A549 (cell line): Measurements from ENCODE around the gene TNRC6B. TPM values are rescaled to one million over a fixed set of nuclear protein-coding genes. Genes with fewer than 3 reads are reported as not detected.

ENCODE experiments used
- ATAC-seq, 2 experiments: fragments of 200-7000 bp in 1 of 2; fragments of >200 bp in 1 of 2; cut with Nextera tagmentation in 1 of 2; cut with Tn5 transposase in 1 of 2; 3 replicates each; pipeline versions ENCODE4 v1.8.0 to v1.9.1; 2018 to 2020; ENCODE audit warnings: mild to moderate bottlenecking in 1 of 2, moderate library complexity in 1 of 2
- CTCF ChIA-PET: fragments of 300-600 bp; sonication (Branson Sonifier 250); formaldehyde crosslinking; extraction: SDS; loops from one replicate; lab custom pipeline; 2021; ENCODE audit warnings: antibody characterized with exemption, inconsistent platforms; lab: Yijun Ruan, JAX
- POLR2A ChIA-PET: fragments of 350-600 bp; formaldehyde crosslinking; extraction: SDS; loops from one replicate; lab custom pipeline; 2021; ENCODE audit warnings: antibody characterized with exemption, inconsistent platforms; lab: Yijun Ruan, JAX
- DNase-seq, 2 experiments: peaks; one replicate each; pipeline versions ENCODE4 v3.0.0 to v3.0.0-alpha.2; 2011 to 2016; ENCODE audit warnings: low read depth in 1 of 2, low spot score in 1 of 2
- FAIRE-seq: peaks from 2 replicates; lab custom pipeline; 2011; peaks lifted over from hg19 to GRCh38; lab: Jason Lieb, UNC
- H3K27ac ChIP-seq, 2 experiments: fragments of >200 bp; sonication (Bioruptor Twin); formaldehyde crosslinking; 3 replicates each; pipeline ENCODE4 v1.5.1; 2016 to 2017
- H3K4me1 ChIP-seq: fragments of >200 bp; sonication (Bioruptor Twin); formaldehyde crosslinking; 3 replicates; pipeline ENCODE4 v1.6.1; 2016
- H3K4me2 ChIP-seq: fragments of >200 bp; sonication (Bioruptor Twin); formaldehyde crosslinking; 3 replicates; pipeline ENCODE4 v1.6.1; 2016
- H3K4me3 ChIP-seq: fragments of >200 bp; sonication (Bioruptor Twin); formaldehyde crosslinking; 3 replicates; pipeline ENCODE4 v1.5.1; 2016
- H3K9me3 ChIP-seq: fragments of >200 bp; sonication (Bioruptor Twin); formaldehyde crosslinking; 3 replicates; pipeline ENCODE4 v1.6.1; 2016
- ATOH8 ChIP-seq: fragments of 250-450 bp; sonication (Bioruptor Pico); IDR thresholded peaks from 2 replicates; pipeline ENCODE4 v1.5.0; 2020; ENCODE audit warnings: low read depth, mild to moderate bottlenecking, moderate library complexity
- BHLHE40 ChIP-seq: IDR thresholded peaks from 2 replicates; pipeline ENCODE4 v1.6.1; 2012; ENCODE audit warnings: low read depth, low read length, inconsistent platforms
- CEBPB ChIP-seq, 2 experiments: fragments of >200 bp in 1 of 2; sonication (Bioruptor Twin) in 1 of 2; formaldehyde crosslinking in 1 of 2; IDR thresholded peaks; 2 replicates each; pipeline ENCODE4 v1.6.1; 2012 to 2016
- CHD2 ChIP-seq: fragments of 150-350 bp; IDR thresholded peaks from 2 replicates; pipeline ENCODE4 v1.6.1; 2014; ENCODE audit warnings: low read length; ENCODE audit not compliant: partially characterized antibody
- CHD4 ChIP-seq: fragments of 200-600 bp; sonication (generic); IDR thresholded peaks from 2 replicates; pipeline ENCODE4 v1.6.1; 2016; ENCODE audit warnings: antibody characterized with exemption, mild to moderate bottlenecking, borderline replicate concordance
- CTCF ChIP-seq: fragments of >200 bp; sonication (Bioruptor Twin); formaldehyde crosslinking; IDR thresholded peaks from 3 replicates; pipeline ENCODE4 v1.5.1; 2016
- EP300 ChIP-seq, 2 experiments: fragments of >200 bp; sonication (Bioruptor Twin); formaldehyde crosslinking; IDR thresholded peaks; 2 replicates in 1 of 2; 3 replicates in 1 of 2; pipeline ENCODE4 v1.6.1; 2016 to 2017
- FOXS1 ChIP-seq: fragments of 250-450 bp; sonication (Bioruptor Pico); IDR thresholded peaks from 2 replicates; pipeline ENCODE4 v1.5.0; 2020; ENCODE audit warnings: mild to moderate bottlenecking, moderate library complexity
- GATA3 ChIP-seq: IDR thresholded peaks from 2 replicates; pipeline ENCODE4 v1.6.1; 2012; ENCODE audit warnings: borderline replicate concordance
- HOXA7 ChIP-seq: fragments of 250-450 bp; sonication (Bioruptor Pico); IDR thresholded peaks from 2 replicates; pipeline ENCODE4 v1.5.0; 2020; ENCODE audit warnings: mild to moderate bottlenecking, moderate library complexity
- HOXB13 ChIP-seq: fragments of 250-450 bp; sonication (Bioruptor Pico); IDR thresholded peaks from 2 replicates; pipeline ENCODE4 v1.5.0; 2020; ENCODE audit warnings: low read depth, mild to moderate bottlenecking, moderate library complexity
- KDM1A ChIP-seq: fragments of 200-600 bp; sonication (generic); IDR thresholded peaks from 2 replicates; pipeline ENCODE4 v1.6.1; 2016; ENCODE audit warnings: low read depth, mild to moderate bottlenecking
- MAFK ChIP-seq: fragments of 450-650 bp; IDR thresholded peaks from 2 replicates; pipeline ENCODE4 v1.6.1; 2014; ENCODE audit not compliant: partially characterized antibody
- MAZ ChIP-seq: fragments of 150-350 bp; IDR thresholded peaks from 2 replicates; pipeline ENCODE4 v1.6.1; 2014; ENCODE audit warnings: antibody characterized with exemption, low read depth, low read length, borderline replicate concordance
- NPAS2 ChIP-seq: fragments of 250-450 bp; sonication (Bioruptor Pico); IDR thresholded peaks from 2 replicates; pipeline ENCODE4 v1.8.0; 2022; ENCODE audit warnings: mild to moderate bottlenecking, moderate library complexity, borderline replicate concordance
- RFX5 ChIP-seq: fragments of 450-650 bp; IDR thresholded peaks from 2 replicates; pipeline ENCODE4 v1.7.1; 2014; ENCODE audit warnings: antibody characterized with exemption, mild to moderate bottlenecking, moderate library complexity
- RNF2 ChIP-seq: fragments of 200-600 bp; sonication (generic); IDR thresholded peaks from 2 replicates; pipeline ENCODE4 v1.6.1; 2016; ENCODE audit warnings: low read depth, mild to moderate bottlenecking, antibody characterized with exemption, moderate library complexity, borderline replicate concordance
- ZC3H11A ChIP-seq: fragments of 450-650 bp; IDR thresholded peaks from 2 replicates; pipeline ENCODE4 v1.6.1; 2014; ENCODE audit warnings: antibody characterized with exemption, mild to moderate bottlenecking
- ZFP36 ChIP-seq: fragments of 450-650 bp; IDR thresholded peaks from 2 replicates; pipeline ENCODE4 v1.6.1; 2014; ENCODE audit warnings: borderline replicate concordance; ENCODE audit not compliant: partially characterized antibody
- ZNF302 ChIP-seq: fragments of 250-450 bp; sonication (Bioruptor Pico); IDR thresholded peaks from 2 replicates; pipeline ENCODE4 v1.9.0; 2021; ENCODE audit warnings: inconsistent platforms, mild to moderate bottlenecking, moderate library complexity
- ZSCAN20 ChIP-seq: fragments of 250-450 bp; sonication (Bioruptor Pico); IDR thresholded peaks from 2 replicates; pipeline ENCODE4 v1.8.0; 2022; ENCODE audit warnings: mild to moderate bottlenecking, moderate library complexity
- WGBS: methylation state at CpG from one replicate; pipeline ENCODE4 v1.1.6; 2017; ENCODE audit errors: missing lambda C conversion rate; 5-methylcytosine and 5-hydroxymethylcytosine counted together
- polyA plus RNA-seq, 4 experiments: library from polyadenylated mRNA; depleted of rRNA in 3 of 4; stranded (reverse); fragments of >200 nt; fragmentation: RNase III in 1 of 4; extraction: RNeasy Plus Mini Kit Qiagen cat#74134 plus additional on column Dnase treatment in 1 of 4; gene quantifications; 2 replicates in 3 of 4; 3 replicates in 1 of 4; pipeline ENCODE4 v1.2.3, GENCODE V29; 2011 to 2017
- TF ChIP-seq, protein P1 (sequence below): IDR thresholded peaks from 2 replicates; pipeline ENCODE4 v1.6.1; 2012; ENCODE audit warnings: low read depth, borderline replicate concordance

The TNRC6B gene
- polyA plus RNA-seq, 2 of the 4 experiments (the other 2 are of a cell fraction): 4.9 to 5.0 TPM

- H3K4me2 ChIP-seq: no peak overlapping the region
- CTCF ChIA-PET: no interaction called here
- no peak for FAIRE-seq
- no peak overlapping the region for H3K4me3 ChIP-seq
- DNase-seq: no peak
- TF ChIP-seq MAFK (no peak), GATA3 (no peak), ZFP36 (no peak), ZC3H11A (no peak), CHD2 (no peak), CEBPB (IDR thresholded peaks at IDR 0.05) (no peak), FOXS1 (CRISPR knock-in tag) (no peak), MAZ (no peak)
- TF ChIP-seq, protein P1, sequence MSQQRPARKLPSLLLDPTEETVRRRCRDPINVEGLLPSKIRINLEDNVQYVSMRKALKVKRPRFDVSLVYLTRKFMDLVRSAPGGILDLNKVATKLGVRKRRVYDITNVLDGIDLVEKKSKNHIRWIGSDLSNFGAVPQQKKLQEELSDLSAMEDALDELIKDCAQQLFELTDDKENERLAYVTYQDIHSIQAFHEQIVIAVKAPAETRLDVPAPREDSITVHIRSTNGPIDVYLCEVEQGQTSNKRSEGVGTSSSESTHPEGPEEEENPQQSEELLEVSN: no peak
- TF ChIP-seq, all 56 proteins: peak for 0
- peaks cover 16% of the 10 kb centered on the region for H3K4me1 ChIP-seq
- no peak for ATAC-seq
- 94% methylated on average over 3 of the region's 3 CpGs for WGBS
- POLR2A ChIA-PET: no interaction called here
- H3K27ac ChIP-seq: no peak overlapping the region
- no peaks in the 10 kb centered on the region for H3K9me3 ChIP-seq
Observed at GRCh38 chr22:40244586-40244985, 66.9 kb downstream of the TNRC6B start.

DNA sequence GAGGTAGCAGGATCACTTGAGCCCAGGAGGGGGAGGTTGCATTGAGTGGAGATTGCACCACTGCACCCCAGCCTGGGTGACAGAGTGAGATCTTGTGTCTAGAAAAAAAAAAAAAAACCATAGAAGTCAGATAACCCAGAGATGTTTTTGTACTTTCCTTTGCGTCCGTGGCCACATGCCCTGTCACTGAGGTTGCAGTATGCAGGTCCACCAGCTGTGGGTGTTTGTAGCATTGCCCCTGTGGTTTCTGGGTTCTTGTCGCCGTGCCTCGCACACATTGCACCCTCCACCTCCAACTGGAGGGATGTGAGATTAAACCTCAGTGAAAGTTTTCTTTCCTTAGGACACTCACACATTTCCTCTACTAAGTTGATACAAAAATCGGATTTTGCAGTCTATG, 70.3 kb downstream of the TNRC6B start:
- Histone ChIP-seq H3K27ac (no peak overlapping the region), H3K4me1 (no peaks in the 10 kb centered on the region), H3K9me3 (no peaks in the 10 kb centered on the region), H3K4me3 (no peak overlapping the region), H3K4me2 (no peak overlapping the region)
- CTCF ChIA-PET: no interaction called here
- FAIRE-seq (no peak), ATAC-seq (no peak), DNase-seq (no peak)
- TF ChIP-seq EP300 (IDR thresholded peaks at IDR 0.05): no peak
- no peak for TF ChIP-seq ATOH8
- TF ChIP-seq, protein P1: no peak
- TF ChIP-seq NPAS2: no peak
- no peak for TF ChIP-seq HOXB13 (CRISPR knock-in tag)
- 91% methylated on average over 6 of the region's 6 CpGs for WGBS
- POLR2A ChIA-PET: no interaction called here

GRCh38 chr22:40249286-40249685, 71.6 kb downstream of the TNRC6B start:
- H3K4me2 ChIP-seq: no peak overlapping the region
- DNase-seq (no peak), ATAC-seq (no peak), FAIRE-seq (no peak)
- POLR2A ChIA-PET: no interaction called here
- H3K4me3 ChIP-seq: no peak overlapping the region
- H3K27ac ChIP-seq: no peak overlapping the region
- no peaks in the 10 kb centered on the region for H3K9me3 ChIP-seq
- no peaks in the 10 kb centered on the region for H3K4me1 ChIP-seq
- no peak for TF ChIP-seq BHLHE40
- TF ChIP-seq RNF2: no peak
- TF ChIP-seq CHD4: no peak
- TF ChIP-seq ZNF302 (CRISPR knock-in tag): no peak
- no peak for TF ChIP-seq HOXB13 (CRISPR knock-in tag)
- no peak for TF ChIP-seq KDM1A
- TF ChIP-seq NPAS2: no peak
- TF ChIP-seq HOXA7: no peak
- TF ChIP-seq CEBPB (IDR thresholded peaks at IDR 0.05): no peak
- no peak for TF ChIP-seq ZSCAN20 (CRISPR knock-in tag)
- TF ChIP-seq CTCF: no peak
- TF ChIP-seq RFX5: no peak
- no peak for TF ChIP-seq MAZ
- CTCF ChIA-PET: no interaction called here
- WGBS: 97% methylated on average over 3 of the region's 3 CpGs
